WTC11 (cell line): Measurements from ENCODE around the gene CALN1.

Experiments used
- CREB1 ChIP-seq: sonication (generic); formaldehyde crosslinking; IDR thresholded peaks from 2 replicates; pipeline ENCODE4 v1.8.0; 2023; ENCODE audit warnings: mild to moderate bottlenecking, missing genetic modification reagents
- JUN ChIP-seq: sonication (generic); formaldehyde crosslinking; IDR thresholded peaks from 2 replicates; pipeline ENCODE4 v1.8.0; 2023; ENCODE audit warnings: mild to moderate bottlenecking, missing genetic modification reagents
- NR3C1 ChIP-seq: sonication (generic); formaldehyde crosslinking; conservative IDR thresholded peaks from 2 replicates; pipeline ENCODE4 v1.8.1; 2023; ENCODE audit warnings: low read depth, mild to moderate bottlenecking, missing genetic modification reagents
- RORB ChIP-seq: fragments of 250-450 bp; sonication (Bioruptor Pico); IDR thresholded peaks from 2 replicates; pipeline ENCODE4 v1.9.0; 2021; ENCODE audit warnings: mild to moderate bottlenecking
- SMAD3 ChIP-seq: sonication (generic); formaldehyde crosslinking; IDR thresholded peaks from 2 replicates; pipeline ENCODE4 v1.8.0; 2022; ENCODE audit warnings: missing genetic modification reagents, mild to moderate bottlenecking, borderline replicate concordance
- SP1 ChIP-seq: sonication (generic); formaldehyde crosslinking; conservative IDR thresholded peaks from 2 replicates; pipeline ENCODE4 v1.8.1; 2022; ENCODE audit warnings: missing genetic modification reagents
- ZNF396 ChIP-seq: fragments of 250-450 bp; sonication (Bioruptor Pico); IDR thresholded peaks from 2 replicates; pipeline ENCODE4 v1.8.0; 2021; ENCODE audit warnings: mild to moderate bottlenecking, moderate library complexity, borderline replicate concordance
- TF ChIP-seq, protein P1 (sequence below): sonication (generic); formaldehyde crosslinking; IDR thresholded peaks from 2 replicates; pipeline ENCODE4 v1.8.1; 2023; ENCODE audit warnings: mild to moderate bottlenecking, missing genetic modification reagents, moderate library complexity
- TF ChIP-seq, protein P2 (sequence below): sonication (generic); formaldehyde crosslinking; IDR thresholded peaks from 2 replicates; pipeline ENCODE4 v1.8.1; 2022; ENCODE audit warnings: missing genetic modification reagents, borderline replicate concordance
- TF ChIP-seq, protein P3 (sequence below): sonication (generic); formaldehyde crosslinking; IDR thresholded peaks from 2 replicates; pipeline ENCODE4 v1.8.1; 2023; ENCODE audit warnings: mild to moderate bottlenecking, missing genetic modification reagents, moderate library complexity
- TF ChIP-seq, protein P4 (sequence below): fragments of 200-600 bp; IDR thresholded peaks from 2 replicates; pipeline ENCODE4 v1.8.0; 2022; ENCODE audit warnings: antibody characterized with exemption

DNA sequence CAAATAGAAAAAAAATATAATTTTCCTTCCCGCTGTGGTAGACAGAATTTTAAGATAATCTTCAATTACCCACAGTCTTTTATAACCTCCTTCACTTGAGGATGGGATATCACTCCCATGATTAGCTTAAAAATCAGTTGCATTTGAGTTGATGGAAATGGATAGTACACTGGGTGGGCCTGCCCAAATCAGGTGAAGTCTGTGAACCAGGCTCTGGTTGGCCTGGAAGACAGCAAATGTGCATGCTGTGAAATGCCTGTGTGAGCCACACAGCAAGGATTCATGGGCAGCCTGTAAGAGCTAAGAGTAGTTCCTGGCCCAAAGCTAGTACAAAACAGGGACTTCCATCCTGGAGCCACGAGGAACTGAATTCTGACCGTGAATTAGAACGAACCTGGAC, 548.0 kb downstream of the CALN1 start:
- TF ChIP-seq, protein P1, sequence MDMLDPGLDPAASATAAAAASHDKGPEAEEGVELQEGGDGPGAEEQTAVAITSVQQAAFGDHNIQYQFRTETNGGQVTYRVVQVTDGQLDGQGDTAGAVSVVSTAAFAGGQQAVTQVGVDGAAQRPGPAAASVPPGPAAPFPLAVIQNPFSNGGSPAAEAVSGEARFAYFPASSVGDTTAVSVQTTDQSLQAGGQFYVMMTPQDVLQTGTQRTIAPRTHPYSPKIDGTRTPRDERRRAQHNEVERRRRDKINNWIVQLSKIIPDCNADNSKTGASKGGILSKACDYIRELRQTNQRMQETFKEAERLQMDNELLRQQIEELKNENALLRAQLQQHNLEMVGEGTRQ, result no peak
- TF ChIP-seq, protein P2, sequence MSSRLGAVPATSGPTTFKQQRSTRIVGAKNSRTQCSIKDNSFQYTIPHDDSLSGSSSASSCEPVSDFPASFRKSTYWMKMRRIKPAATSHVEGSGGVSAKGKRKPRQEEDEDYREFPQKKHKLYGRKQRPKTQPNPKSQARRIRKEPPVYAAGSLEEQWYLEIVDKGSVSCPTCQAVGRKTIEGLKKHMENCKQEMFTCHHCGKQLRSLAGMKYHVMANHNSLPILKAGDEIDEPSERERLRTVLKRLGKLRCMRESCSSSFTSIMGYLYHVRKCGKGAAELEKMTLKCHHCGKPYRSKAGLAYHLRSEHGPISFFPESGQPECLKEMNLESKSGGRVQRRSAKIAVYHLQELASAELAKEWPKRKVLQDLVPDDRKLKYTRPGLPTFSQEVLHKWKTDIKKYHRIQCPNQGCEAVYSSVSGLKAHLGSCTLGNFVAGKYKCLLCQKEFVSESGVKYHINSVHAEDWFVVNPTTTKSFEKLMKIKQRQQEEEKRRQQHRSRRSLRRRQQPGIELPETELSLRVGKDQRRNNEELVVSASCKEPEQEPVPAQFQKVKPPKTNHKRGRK (CRISPR knock-in tag), result no peak
- TF ChIP-seq SMAD3 (CRISPR knock-in tag), result no peak
- no peak for TF ChIP-seq JUN (CRISPR knock-in tag)
- TF ChIP-seq, protein P3, sequence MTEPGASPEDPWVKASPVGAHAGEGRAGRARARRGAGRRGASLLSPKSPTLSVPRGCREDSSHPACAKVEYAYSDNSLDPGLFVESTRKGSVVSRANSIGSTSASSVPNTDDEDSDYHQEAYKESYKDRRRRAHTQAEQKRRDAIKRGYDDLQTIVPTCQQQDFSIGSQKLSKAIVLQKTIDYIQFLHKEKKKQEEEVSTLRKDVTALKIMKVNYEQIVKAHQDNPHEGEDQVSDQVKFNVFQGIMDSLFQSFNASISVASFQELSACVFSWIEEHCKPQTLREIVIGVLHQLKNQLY (CRISPR knock-in tag), result no peak
- TF ChIP-seq, protein P4, sequence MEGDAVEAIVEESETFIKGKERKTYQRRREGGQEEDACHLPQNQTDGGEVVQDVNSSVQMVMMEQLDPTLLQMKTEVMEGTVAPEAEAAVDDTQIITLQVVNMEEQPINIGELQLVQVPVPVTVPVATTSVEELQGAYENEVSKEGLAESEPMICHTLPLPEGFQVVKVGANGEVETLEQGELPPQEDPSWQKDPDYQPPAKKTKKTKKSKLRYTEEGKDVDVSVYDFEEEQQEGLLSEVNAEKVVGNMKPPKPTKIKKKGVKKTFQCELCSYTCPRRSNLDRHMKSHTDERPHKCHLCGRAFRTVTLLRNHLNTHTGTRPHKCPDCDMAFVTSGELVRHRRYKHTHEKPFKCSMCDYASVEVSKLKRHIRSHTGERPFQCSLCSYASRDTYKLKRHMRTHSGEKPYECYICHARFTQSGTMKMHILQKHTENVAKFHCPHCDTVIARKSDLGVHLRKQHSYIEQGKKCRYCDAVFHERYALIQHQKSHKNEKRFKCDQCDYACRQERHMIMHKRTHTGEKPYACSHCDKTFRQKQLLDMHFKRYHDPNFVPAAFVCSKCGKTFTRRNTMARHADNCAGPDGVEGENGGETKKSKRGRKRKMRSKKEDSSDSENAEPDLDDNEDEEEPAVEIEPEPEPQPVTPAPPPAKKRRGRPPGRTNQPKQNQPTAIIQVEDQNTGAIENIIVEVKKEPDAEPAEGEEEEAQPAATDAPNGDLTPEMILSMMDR, result no peak
- TF ChIP-seq CREB1 (CRISPR knock-in tag), result no peak
- TF ChIP-seq NR3C1 (CRISPR knock-in tag), result no peak
- no peak for TF ChIP-seq RORB (CRISPR knock-in tag)
- no peak for TF ChIP-seq ZNF396
- TF ChIP-seq SP1, result no peak
